HepG2 (cell line): ENCODE results near the gene AKR1E2. TPM values are rescaled to one million over a fixed set of nuclear protein-coding genes. Genes with fewer than 3 reads are reported as not detected.

Experiments used
- ATAC-seq: fragments of 200-7000 bp; cut with Tn5 transposase; 3 replicates; pipeline ENCODE4 v1.9.1; 2020; ENCODE audit warnings: mild to moderate bottlenecking, moderate library complexity
- BruUV-seq: library from RNA; stranded (reverse); fragments of 400-500 nt; replicated peaks from 2 replicates; lab custom pipeline; 2021; lab: Mats Ljungman, UMichigan
- CTCF ChIA-PET: fragments of 300-600 bp; formaldehyde crosslinking; extraction: SDS; loops from one replicate; lab custom pipeline; 2021; ENCODE audit warnings: low total read pairs, inconsistent platforms, low intra/inter-chr PET ratio; lab: Yijun Ruan, JAX
- POLR2A ChIA-PET: fragments of 350-600 bp; sonication (Branson Sonifier 250); formaldehyde crosslinking; loops from one replicate; lab custom pipeline; 2020; ENCODE audit warnings: antibody characterized with exemption, inconsistent platforms; lab: Yijun Ruan, JAX
- DNase-seq: peaks from one replicate; pipeline ENCODE4 v3.0.0-alpha.2; 2015; ENCODE audit warnings: low spot score
- FAIRE-seq: peaks from 3 replicates; lab custom pipeline; 2011; peaks lifted over from hg19 to GRCh38; lab: Jason Lieb, UNC
- H2AFZ ChIP-seq: one replicate; pipeline ENCODE4 v1.6.1; 2011; ENCODE audit warnings: low read length, inconsistent platforms
- H3K27ac ChIP-seq: fragments of 300-600 bp; 3 replicates; pipeline ENCODE4 v1.8.0; 2011; ENCODE audit warnings: mixed run types, mild to moderate bottlenecking, mixed read lengths, low read length, inconsistent platforms; ENCODE audit not compliant: insufficient read depth; ENCODE audit errors: extremely low read length
- H3K27me3 ChIP-seq, 2 experiments: fragments of 200-600 bp in 1 of 2; 2 replicates in 1 of 2; 3 replicates in 1 of 2; pipeline versions ENCODE4 v1.6.0 to v1.8.0; 2011; ENCODE audit warnings: low read length in 2 of 2, mild to moderate bottlenecking in 2 of 2, moderate library complexity in 2 of 2, inconsistent platforms in 1 of 2; ENCODE audit not compliant: insufficient read depth in 2 of 2, control insufficient read depth in 1 of 2
- H3K36me3 ChIP-seq, 2 experiments: fragments of 200-600 bp in 1 of 2; replicated peaks in 1 of 2; 2 replicates in 1 of 2; 3 replicates in 1 of 2; pipeline versions ENCODE4 v1.5.1 to v1.8.0; 2011; ENCODE audit warnings: low read length in 2 of 2, inconsistent platforms in 1 of 2; ENCODE audit not compliant: insufficient read depth in 2 of 2, control insufficient read depth in 1 of 2
- H3K4me1 ChIP-seq: 2 replicates; pipeline ENCODE4 v1.5.1; 2012; ENCODE audit warnings: low read length, inconsistent platforms; ENCODE audit not compliant: insufficient read depth
- H3K4me2 ChIP-seq: 2 replicates; pipeline ENCODE4 v1.6.0; 2011; ENCODE audit warnings: low read depth, low read length, inconsistent platforms
- H3K4me3 ChIP-seq, 3 experiments: fragments of 200-600 bp in 1 of 3; sonication (generic), shearing (Covaris generic) in 1 of 3; replicated peaks in 1 of 3; 2 replicates each; pipeline ENCODE4 v1.5.1; 2011 to 2016; ENCODE audit warnings: low read length in 3 of 3, inconsistent platforms in 2 of 3, low read depth in 2 of 3, mild to moderate bottlenecking in 2 of 3, control low read depth in 1 of 3, mixed read lengths in 1 of 3; ENCODE audit not compliant: insufficient read depth in 1 of 3
- H3K79me2 ChIP-seq: one replicate; pipeline ENCODE4 v1.6.1; 2011; ENCODE audit warnings: low read length, inconsistent platforms; ENCODE audit not compliant: insufficient read depth
- H3K9ac ChIP-seq: 2 replicates; pipeline ENCODE4 v1.6.0; 2011; ENCODE audit warnings: mild to moderate bottlenecking, low read depth, low read length, inconsistent platforms; ENCODE audit not compliant: insufficient read depth
- H3K9me3 ChIP-seq: 2 replicates; pipeline ENCODE4 v1.5.1; 2012; ENCODE audit warnings: mild to moderate bottlenecking, low read length
- H4K20me1 ChIP-seq: 2 replicates; pipeline ENCODE4 v1.6.0; 2011; ENCODE audit warnings: inconsistent platforms, mild to moderate bottlenecking, low read length, moderate library complexity; ENCODE audit not compliant: insufficient read depth
- AHR ChIP-seq: IDR thresholded peaks from 2 replicates; pipeline ENCODE4 v1.6.1; 2018; ENCODE audit warnings: missing genetic modification reagents, missing compliant biosample characterization
- DNMT1 ChIP-seq: sonication (generic); formaldehyde crosslinking; IDR thresholded peaks from 2 replicates; pipeline ENCODE4 v1.5.1; 2020; ENCODE audit warnings: mild to moderate bottlenecking, missing genetic modification reagents
- ELF1 ChIP-seq: sonication (generic); formaldehyde crosslinking; IDR thresholded peaks from 2 replicates; pipeline ENCODE4 v1.4.0; 2020; ENCODE audit warnings: missing genetic modification reagents
- ELF4 ChIP-seq: sonication (generic); formaldehyde crosslinking; IDR thresholded peaks from 2 replicates; pipeline ENCODE4 v1.5.0; 2020; ENCODE audit warnings: missing genetic modification reagents, mild to moderate bottlenecking, moderate library complexity, borderline replicate concordance
- GMEB1 ChIP-seq: sonication (generic); formaldehyde crosslinking; IDR thresholded peaks from 2 replicates; pipeline ENCODE4 v1.5.1; 2020; ENCODE audit warnings: missing genetic modification reagents, mild to moderate bottlenecking, borderline replicate concordance
- KDM5A ChIP-seq: fragments of 200-600 bp; sonication (generic); IDR thresholded peaks from 2 replicates; pipeline ENCODE4 v1.7.0; 2018; ENCODE audit warnings: antibody characterized with exemption, mild to moderate bottlenecking, low read length, borderline replicate concordance
- MED13 ChIP-seq: sonication (generic); formaldehyde crosslinking; IDR thresholded peaks from 2 replicates; pipeline ENCODE4 v1.5.0; 2020; ENCODE audit warnings: missing genetic modification reagents
- NR2F1 ChIP-seq, 2 experiments: fragments of 450-650 bp in 1 of 2; formaldehyde crosslinking in 1 of 2; IDR thresholded peaks; 2 replicates each; pipeline versions ENCODE4 v1.5.0 to v1.6.1; 2016 to 2020; ENCODE audit warnings: mild to moderate bottlenecking in 1 of 2, missing compliant biosample characterization in 1 of 2, missing genetic modification reagents in 1 of 2, moderate library complexity in 1 of 2
- RXRB ChIP-seq: IDR thresholded peaks from 2 replicates; pipeline ENCODE4 v1.6.1; 2016; ENCODE audit warnings: borderline replicate concordance, missing genetic modification reagents, missing compliant biosample characterization
- TCF12 ChIP-seq, 2 experiments: fragments of 450-650 bp in 1 of 2; sonication (generic) in 1 of 2; formaldehyde crosslinking in 1 of 2; IDR thresholded peaks; 2 replicates each; pipeline versions ENCODE4 v1.6.1 to v1.8.0; 2017 to 2022; ENCODE audit warnings: antibody characterized with exemption in 1 of 2, mild to moderate bottlenecking in 1 of 2, missing genetic modification reagents in 1 of 2, moderate library complexity in 1 of 2
- ZFAT ChIP-seq: sonication (generic); formaldehyde crosslinking; conservative IDR thresholded peaks from 2 replicates; pipeline ENCODE4 v1.8.1; 2023; ENCODE audit warnings: missing genetic modification reagents, inconsistent platforms
- ZNF256 ChIP-seq: sonication (generic); formaldehyde crosslinking; conservative IDR thresholded peaks from 2 replicates; pipeline ENCODE4 v1.4.0; 2020; ENCODE audit warnings: missing genetic modification reagents
- ZNF260 ChIP-seq: sonication (generic); formaldehyde crosslinking; IDR thresholded peaks from 2 replicates; pipeline ENCODE4 v1.4.0; 2020; ENCODE audit warnings: missing genetic modification reagents, low read depth, mild to moderate bottlenecking, borderline replicate concordance
- ZNF3 ChIP-seq: IDR thresholded peaks from 2 replicates; pipeline ENCODE4 v1.7.0; 2017; ENCODE audit warnings: inconsistent platforms
- ZNF335 ChIP-seq: sonication (generic); formaldehyde crosslinking; IDR thresholded peaks from 2 replicates; pipeline ENCODE4 v1.4.0; 2020; ENCODE audit warnings: missing genetic modification reagents
- ZNF543 ChIP-seq: sonication (generic); formaldehyde crosslinking; IDR thresholded peaks from 2 replicates; pipeline ENCODE4 v1.4.0; 2020; ENCODE audit warnings: mild to moderate bottlenecking, missing genetic modification reagents
- ZNF552 ChIP-seq: sonication (generic); formaldehyde crosslinking; IDR thresholded peaks from 2 replicates; pipeline ENCODE4 v1.9.0; 2022; ENCODE audit warnings: missing genetic modification reagents, mild to moderate bottlenecking, borderline replicate concordance
- ZNF569 ChIP-seq: sonication (generic); formaldehyde crosslinking; IDR thresholded peaks from 2 replicates; pipeline ENCODE4 v1.5.0; 2020; ENCODE audit warnings: mild to moderate bottlenecking, missing genetic modification reagents, moderate library complexity, borderline replicate concordance
- ZNF788 ChIP-seq: sonication (generic); formaldehyde crosslinking; IDR thresholded peaks from 2 replicates; pipeline ENCODE4 v1.5.0; 2020; ENCODE audit warnings: mild to moderate bottlenecking, missing genetic modification reagents, borderline replicate concordance
- WGBS: methylation state at CpG from one replicate; pipeline ENCODE4 v1.1.6; 2017; ENCODE audit warnings: low lambda C conversion rate; 5-methylcytosine and 5-hydroxymethylcytosine counted together
- in situ Hi-C: cut with HindIII; loops from 2 replicates; pipeline ENCODE4 v1.10.0; 2017; ENCODE audit warnings: low pct_unique_long_range_greater_than_20kb; ENCODE audit not compliant: extremely low pct_ligation_motif_present
- intact Hi-C: fragments of 100-400 bp; cut with micrococcal nuclease; formaldehyde crosslinking; loops from one replicate; pipeline ENCODE4 v1.10.0; 2022; ENCODE audit not compliant: unreplicated experiment
- polyA plus RNA-seq, 8 experiments: library from polyadenylated mRNA; depleted of rRNA in 3 of 8; stranded (reverse) in 7 of 8; unstranded in 1 of 8; fragments of >200 nt; fragmentation: Illumina TruSeq in 4 of 8; extraction: Trizol in 4 of 8; gene quantifications; 2 replicates each; pipeline versions ENCODE4 v1.2.1 to v1.2.3, GENCODE V29; 2011 to 2016; ENCODE audit warnings: low read depth in 4 of 8, missing spikeins in 1 of 8, mixed read lengths in 1 of 8; ENCODE audit not compliant: insufficient read depth in 1 of 8
- total RNA-seq, 5 experiments: library from RNA; depleted of rRNA; stranded (reverse); fragments of >200 nt; fragmentation: Illumina TruSeq; extraction: Trizol; gene quantifications; 2 replicates each; pipeline ENCODE4 v1.2.3, GENCODE V29; 2016; ENCODE audit warnings: low read depth in 1 of 5
- TF ChIP-seq, protein P1 (sequence below): IDR thresholded peaks from 2 replicates; pipeline ENCODE4 v1.6.1; 2016; ENCODE audit warnings: low read depth
- TF ChIP-seq, protein P2 (sequence below): sonication (generic); formaldehyde crosslinking; IDR thresholded peaks from 2 replicates; pipeline ENCODE4 v1.5.1; 2020; ENCODE audit warnings: missing genetic modification reagents, mild to moderate bottlenecking, borderline replicate concordance

AKR1E2 gene
- total and polyA plus RNA-seq, 2 of the 13 experiments (the other 11 are each of a cell fraction or from before 2014, with no cell fraction given) = not detected

DNA sequence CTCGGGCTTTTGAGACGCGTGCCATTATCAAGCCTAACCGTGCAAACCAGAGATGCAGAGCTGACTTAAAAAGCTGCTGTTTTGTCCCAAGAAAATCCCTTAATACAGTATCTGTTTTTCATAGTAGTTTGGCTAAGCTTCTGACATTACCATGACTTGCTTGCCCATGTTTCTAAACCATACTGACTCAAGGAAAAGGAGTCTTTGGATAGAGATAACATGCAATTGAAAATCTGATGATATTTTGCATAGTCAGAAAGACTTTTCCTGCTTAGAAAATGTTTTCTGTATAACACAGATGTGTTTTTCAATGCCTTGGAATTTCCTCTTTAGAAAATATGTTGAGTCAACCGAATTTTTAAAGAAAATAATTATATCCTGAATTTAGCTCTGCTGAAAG is 21.5 kb upstream of the AKR1E2 start (continued):
- TF ChIP-seq ZNF569 (CRISPR knock-in tag) (no peak), NR2F1 (CRISPR knock-in tag; IDR thresholded peaks at IDR 0.05) (no peak), AHR (CRISPR knock-in tag) (no peak), DNMT1 (CRISPR knock-in tag) (no peak), ZNF552 (CRISPR knock-in tag) (no peak), ZNF260 (CRISPR knock-in tag) (no peak), ZNF335 (CRISPR knock-in tag) (no peak), ZNF543 (no peak), KDM5A (no peak), ZNF256 (CRISPR knock-in tag) (no peak), ZNF3 (CRISPR knock-in tag) (no peak)

GRCh38 chr10:4806534-4806933 is 19.5 kb upstream of the AKR1E2 start:
- Histone ChIP-seq H3K79me2 (no peaks in the 10 kb centered on the region), H3K36me3 (no peaks in the 10 kb centered on the region), H3K27ac (no peak overlapping the region), H3K9me3 (no peaks in the 10 kb centered on the region), H2AFZ (no peak overlapping the region), H3K4me2 (no peak overlapping the region), H4K20me1 (no peaks in the 10 kb centered on the region), H3K4me3 (no peak overlapping the region), H3K9ac (no peak overlapping the region), H3K4me1 (peaks cover 29% of the 10 kb centered on the region), H3K27me3 (peaks cover 0 to 7% of the 10 kb centered on the region in 2 experiments; a peak in 2 of 5 replicates)
- DNase-seq (no peak), ATAC-seq (no peak), FAIRE-seq (no peak)
- intact Hi-C loops = no loop called here
- in situ Hi-C loops = loop anchor here (25.0 kb wide), 1 partner anchor 806 kb away; no protein-coding TSS in a partner anchor
- WGBS = 21% methylated on average over 4 of the region's 4 CpGs
- POLR2A ChIA-PET = no interaction called here
- no TSS peak for BruUV-seq
- CTCF ChIA-PET = no interaction called here
- TF ChIP-seq, protein P1, sequence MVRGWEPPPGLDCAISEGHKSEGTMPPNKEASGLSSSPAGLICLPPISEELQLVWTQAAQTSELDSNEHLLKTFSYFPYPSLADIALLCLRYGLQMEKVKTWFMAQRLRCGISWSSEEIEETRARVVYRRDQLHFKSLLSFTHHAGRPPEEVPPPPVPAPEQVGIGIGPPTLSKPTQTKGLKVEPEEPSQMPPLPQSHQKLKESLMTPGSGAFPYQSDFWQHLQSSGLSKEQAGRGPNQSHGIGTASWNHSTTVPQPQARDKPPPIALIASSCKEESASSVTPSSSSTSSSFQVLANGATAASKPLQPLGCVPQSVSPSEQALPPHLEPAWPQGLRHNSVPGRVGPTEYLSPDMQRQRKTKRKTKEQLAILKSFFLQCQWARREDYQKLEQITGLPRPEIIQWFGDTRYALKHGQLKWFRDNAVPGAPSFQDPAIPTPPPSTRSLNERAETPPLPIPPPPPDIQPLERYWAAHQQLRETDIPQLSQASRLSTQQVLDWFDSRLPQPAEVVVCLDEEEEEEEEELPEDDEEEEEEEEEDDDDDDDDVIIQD (CRISPR knock-in tag) = no peak
- no peak for TF ChIP-seq ELF1 (CRISPR knock-in tag)
- TF ChIP-seq ZFAT (CRISPR knock-in tag) = no peak
- TF ChIP-seq ZNF788 = no peak
- TF ChIP-seq GMEB1 (CRISPR knock-in tag) = no peak
- no peak for TF ChIP-seq MED13 (CRISPR knock-in tag)
- TF ChIP-seq RXRB = no peak
- no peak for TF ChIP-seq ELF4 (CRISPR knock-in tag)
- TF ChIP-seq, protein P2, sequence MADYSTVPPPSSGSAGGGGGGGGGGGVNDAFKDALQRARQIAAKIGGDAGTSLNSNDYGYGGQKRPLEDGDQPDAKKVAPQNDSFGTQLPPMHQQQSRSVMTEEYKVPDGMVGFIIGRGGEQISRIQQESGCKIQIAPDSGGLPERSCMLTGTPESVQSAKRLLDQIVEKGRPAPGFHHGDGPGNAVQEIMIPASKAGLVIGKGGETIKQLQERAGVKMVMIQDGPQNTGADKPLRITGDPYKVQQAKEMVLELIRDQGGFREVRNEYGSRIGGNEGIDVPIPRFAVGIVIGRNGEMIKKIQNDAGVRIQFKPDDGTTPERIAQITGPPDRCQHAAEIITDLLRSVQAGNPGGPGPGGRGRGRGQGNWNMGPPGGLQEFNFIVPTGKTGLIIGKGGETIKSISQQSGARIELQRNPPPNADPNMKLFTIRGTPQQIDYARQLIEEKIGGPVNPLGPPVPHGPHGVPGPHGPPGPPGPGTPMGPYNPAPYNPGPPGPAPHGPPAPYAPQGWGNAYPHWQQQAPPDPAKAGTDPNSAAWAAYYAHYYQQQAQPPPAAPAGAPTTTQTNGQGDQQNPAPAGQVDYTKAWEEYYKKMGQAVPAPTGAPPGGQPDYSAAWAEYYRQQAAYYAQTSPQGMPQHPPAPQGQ (CRISPR knock-in tag) = no peak
- no peak for TF ChIP-seq TCF12 (IDR thresholded peaks at IDR 0.05)
- no peak for TF ChIP-seq TCF12 (CRISPR knock-in tag; IDR thresholded peaks at IDR 0.05)
